ENCODE results near the gene GGCX.

GGCX gene

DNA sequence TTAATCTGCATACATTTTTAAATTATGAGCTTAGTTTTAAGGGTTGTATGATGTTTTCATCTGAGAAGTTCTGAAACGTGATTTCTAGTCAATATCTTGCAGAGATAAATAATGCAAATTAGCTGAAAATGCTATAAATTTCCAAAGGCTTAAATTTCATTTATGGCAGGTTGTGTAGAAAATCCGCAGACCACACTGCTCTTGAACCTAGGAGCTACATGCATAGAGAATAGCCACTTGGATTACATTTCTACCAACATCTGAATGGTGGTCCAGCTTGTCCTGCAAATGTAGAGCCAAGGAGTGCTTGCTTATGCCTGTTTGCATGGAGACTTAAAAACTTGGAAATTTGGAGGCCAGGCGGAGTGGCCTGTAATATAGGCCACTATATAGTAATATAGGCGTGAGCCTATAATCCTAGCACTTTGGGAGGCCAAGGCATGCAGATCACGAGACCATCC is 15.5 kb downstream of the GGCX start:
- TF ChIP-seq, protein P1, sequence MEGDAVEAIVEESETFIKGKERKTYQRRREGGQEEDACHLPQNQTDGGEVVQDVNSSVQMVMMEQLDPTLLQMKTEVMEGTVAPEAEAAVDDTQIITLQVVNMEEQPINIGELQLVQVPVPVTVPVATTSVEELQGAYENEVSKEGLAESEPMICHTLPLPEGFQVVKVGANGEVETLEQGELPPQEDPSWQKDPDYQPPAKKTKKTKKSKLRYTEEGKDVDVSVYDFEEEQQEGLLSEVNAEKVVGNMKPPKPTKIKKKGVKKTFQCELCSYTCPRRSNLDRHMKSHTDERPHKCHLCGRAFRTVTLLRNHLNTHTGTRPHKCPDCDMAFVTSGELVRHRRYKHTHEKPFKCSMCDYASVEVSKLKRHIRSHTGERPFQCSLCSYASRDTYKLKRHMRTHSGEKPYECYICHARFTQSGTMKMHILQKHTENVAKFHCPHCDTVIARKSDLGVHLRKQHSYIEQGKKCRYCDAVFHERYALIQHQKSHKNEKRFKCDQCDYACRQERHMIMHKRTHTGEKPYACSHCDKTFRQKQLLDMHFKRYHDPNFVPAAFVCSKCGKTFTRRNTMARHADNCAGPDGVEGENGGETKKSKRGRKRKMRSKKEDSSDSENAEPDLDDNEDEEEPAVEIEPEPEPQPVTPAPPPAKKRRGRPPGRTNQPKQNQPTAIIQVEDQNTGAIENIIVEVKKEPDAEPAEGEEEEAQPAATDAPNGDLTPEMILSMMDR (IDR thresholded peaks at IDR 0.05): no peak

GRCh38 chr2:85542777-85543176 is 18.5 kb downstream of the GGCX start:
- TF ChIP-seq, protein P1 (IDR thresholded peaks at IDR 0.05): no peak

- TF ChIP-seq, protein P1 (IDR thresholded peaks at IDR 0.05): no peak
Observed at GRCh38 chr2:85541753-85542457, 19.4 kb downstream of the GGCX start.

DNA sequence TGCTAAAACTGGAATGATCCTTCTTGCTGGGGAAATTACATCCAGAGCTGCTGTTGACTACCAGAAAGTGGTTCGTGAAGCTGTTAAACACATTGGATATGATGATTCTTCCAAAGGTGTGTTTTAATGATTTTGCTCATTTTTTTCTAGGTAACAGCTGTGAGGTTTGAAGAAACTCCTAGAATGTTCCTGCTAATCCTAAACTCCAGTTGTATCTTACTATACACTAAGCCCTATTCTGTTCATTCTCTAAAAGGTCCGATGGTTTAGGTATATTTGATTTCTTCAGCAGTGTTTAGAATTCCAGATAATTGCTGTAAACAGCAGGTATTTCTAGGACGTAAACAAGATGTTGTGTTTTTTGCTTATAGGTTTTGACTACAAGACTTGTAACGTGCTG is 20.0 kb downstream of the GGCX start:
- TF ChIP-seq, protein P1 (IDR thresholded peaks at IDR 0.05): no peak

DNA sequence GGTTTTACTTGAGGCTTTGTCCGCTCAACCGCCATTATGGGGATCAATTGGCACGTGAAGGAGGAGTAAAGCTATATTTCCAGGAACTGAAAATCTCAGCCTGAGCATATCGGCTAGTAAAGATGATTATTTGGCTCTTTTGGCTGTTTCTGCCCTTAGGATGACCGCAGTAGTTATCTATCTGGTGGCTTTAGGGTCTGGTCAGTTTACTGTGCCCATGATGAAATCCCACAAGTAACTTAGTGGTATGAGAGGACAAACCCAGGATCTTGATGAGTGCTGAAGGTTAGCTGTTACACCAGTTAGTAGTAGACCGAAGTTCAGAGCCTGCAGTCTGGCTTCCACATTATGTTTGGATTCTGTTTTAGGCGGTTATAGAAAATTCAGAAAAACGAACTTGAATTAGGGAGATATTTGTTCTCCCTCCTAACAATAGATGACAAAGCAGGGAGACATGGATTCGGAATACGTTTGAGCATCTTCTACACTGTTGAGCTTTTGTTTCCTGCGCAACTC is 21.1 kb downstream of the GGCX start:
- TF ChIP-seq, protein P1 (IDR thresholded peaks at IDR 0.05): no peak

- TF ChIP-seq, protein P1 (IDR thresholded peaks at IDR 0.05): no peak
Observed at GRCh38 chr2:85539361-85540132, 21.7 kb downstream of the GGCX start.

- TF ChIP-seq, protein P1 (IDR thresholded peaks at IDR 0.05): peak; percentile 57
Observed at GRCh38 chr2:85538507-85539360, 22.6 kb downstream of the GGCX start, which contains the start of gene MAT2A. MAT2A (plus strand) TSS chr2:85539168; CDS start chr2:85539288, 120 bp downstream.

Data from LNCAP (cell line).